Measurements from ENCODE around the gene MCC. TPM values are rescaled to one million over a fixed set of nuclear protein-coding genes. Genes with fewer than 3 reads are reported as not detected.
A peak's percentile ranks its signal among the peaks of the same experiment; 100 is the strongest.

The MCC gene
- total RNA-seq, 1 experiment from 2014 or later: 7.6 TPM

DNA sequence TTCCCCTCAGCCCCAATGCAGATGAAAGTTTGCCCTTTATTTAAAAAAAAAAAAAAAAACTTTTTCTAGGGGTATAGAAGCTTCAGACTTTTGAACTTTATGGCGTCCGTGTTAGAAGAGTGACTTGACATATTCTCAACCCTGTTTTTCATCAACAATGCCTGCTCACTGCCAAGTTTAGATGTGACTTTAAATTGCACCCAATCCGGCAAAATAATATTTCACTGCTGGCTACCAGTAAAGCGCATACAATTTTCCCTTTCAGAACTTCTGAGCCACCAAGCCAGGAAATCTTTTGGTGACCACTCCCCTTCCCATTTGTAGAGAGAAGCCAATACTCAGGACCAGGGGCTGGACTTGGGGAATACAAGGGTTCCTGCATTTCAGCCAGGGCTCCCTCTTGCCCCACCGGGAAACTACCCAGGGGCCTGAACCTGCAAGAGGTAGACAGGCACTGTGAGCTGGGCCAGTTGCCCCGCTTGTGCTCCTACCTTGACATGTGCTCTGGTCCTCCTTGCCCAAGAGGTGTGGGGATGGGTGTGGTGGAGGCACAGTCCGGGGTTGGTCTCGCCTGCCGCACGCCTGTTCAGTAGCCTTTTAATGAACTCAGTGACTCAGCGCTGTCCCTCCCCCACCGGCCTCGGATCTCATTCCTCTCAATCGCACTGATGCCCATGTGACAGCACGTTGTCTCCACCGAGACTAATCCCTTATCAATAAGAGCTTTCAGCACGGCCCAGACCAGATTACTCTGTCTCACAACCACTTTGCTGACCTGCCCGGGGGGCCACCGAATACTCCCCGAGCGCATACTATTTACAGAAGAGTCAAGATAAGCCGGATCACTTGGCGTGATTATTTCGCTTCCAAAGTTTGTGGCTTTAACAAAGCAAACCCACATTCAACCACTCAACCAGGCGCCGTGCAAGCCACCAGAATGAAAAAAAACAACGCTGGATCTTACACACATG lies 285.2 kb downstream of the MCC start:
- peaks cover 58 to 71% of the 10 kb centered on the region in 2 experiments for H3K4me1 Mint-ChIP-seq
- H3K9ac ChIP-seq (ENCODE audit: extremely low read depth, insufficient read length, low read length): no peak overlapping the region

More for the DNA sequence above, 285.2 kb downstream of the MCC start:
- no peaks in the 10 kb centered on the region for H3K36me3 Mint-ChIP-seq (ENCODE audit: insufficient read depth in 1 of 3, low read depth in 3 of 3)
- no peak overlapping the region for H3K4ac ChIP-seq (ENCODE audit: low read depth, low read length)
- H2AFZ ChIP-seq (ENCODE audit: low read length): no peak overlapping the region
- peaks cover 16% of the 10 kb centered on the region; the same call in 1 of the 2 replicates for H3K4me1 ChIP-seq (ENCODE audit: insufficient read depth, low read length)
- H2BK120ac ChIP-seq (ENCODE audit: low read depth, low read length, poor library complexity, severe bottlenecking): no peak overlapping the region
- no peak overlapping the region for H3K4me3 Mint-ChIP-seq
- no CpG with 5 or more reads among the region's 27 CpGs for WGBS (ENCODE audit: extremely low coverage, insufficient read length, low lambda C conversion rate)
- H3K14ac ChIP-seq (ENCODE audit: insufficient read depth, low read length): peak overlapping the region; percentile 10; the same call in 1 of the 2 replicates
- H3K23ac ChIP-seq (ENCODE audit: insufficient read length, low read depth, low read length): no peak overlapping the region
- H3K27me3 ChIP-seq (ENCODE audit: insufficient read depth, low read length): no peaks in the 10 kb centered on the region
- H2BK12ac ChIP-seq (ENCODE audit: insufficient read length, low read depth, low read length): no peak overlapping the region
- H3K9me3 Mint-ChIP-seq: no peaks in the 10 kb centered on the region
- no peak overlapping the region for H3K27ac ChIP-seq (ENCODE audit: insufficient read length, low read depth, low read length)
- no peak overlapping the region for H4K8ac ChIP-seq (replicated peaks; ENCODE audit: insufficient read length, low read depth, low read length)
- peak; percentile 41 for DNase-seq
- H3K79me1 ChIP-seq (ENCODE audit: insufficient read depth, low read depth, low read length, poor library complexity, severe bottlenecking): no peaks in the 10 kb centered on the region
- H4K20me1 ChIP-seq (ENCODE audit: control insufficient read depth, insufficient read depth, insufficient read length): no peaks in the 10 kb centered on the region
- no peak overlapping the region for H3K56ac ChIP-seq (ENCODE audit: insufficient read length, low read depth, low read length)
- no peak overlapping the region for H3T11ph ChIP-seq (ENCODE audit: low read length)
- no peak overlapping the region for H2BK5ac ChIP-seq (ENCODE audit: insufficient read length, low read length)
- no peak overlapping the region for H2AK5ac ChIP-seq (ENCODE audit: insufficient read length, low read length)
- H3K27me3 Mint-ChIP-seq (ENCODE audit: low read depth): no peaks in the 10 kb centered on the region
- TF ChIP-seq, protein P1, sequence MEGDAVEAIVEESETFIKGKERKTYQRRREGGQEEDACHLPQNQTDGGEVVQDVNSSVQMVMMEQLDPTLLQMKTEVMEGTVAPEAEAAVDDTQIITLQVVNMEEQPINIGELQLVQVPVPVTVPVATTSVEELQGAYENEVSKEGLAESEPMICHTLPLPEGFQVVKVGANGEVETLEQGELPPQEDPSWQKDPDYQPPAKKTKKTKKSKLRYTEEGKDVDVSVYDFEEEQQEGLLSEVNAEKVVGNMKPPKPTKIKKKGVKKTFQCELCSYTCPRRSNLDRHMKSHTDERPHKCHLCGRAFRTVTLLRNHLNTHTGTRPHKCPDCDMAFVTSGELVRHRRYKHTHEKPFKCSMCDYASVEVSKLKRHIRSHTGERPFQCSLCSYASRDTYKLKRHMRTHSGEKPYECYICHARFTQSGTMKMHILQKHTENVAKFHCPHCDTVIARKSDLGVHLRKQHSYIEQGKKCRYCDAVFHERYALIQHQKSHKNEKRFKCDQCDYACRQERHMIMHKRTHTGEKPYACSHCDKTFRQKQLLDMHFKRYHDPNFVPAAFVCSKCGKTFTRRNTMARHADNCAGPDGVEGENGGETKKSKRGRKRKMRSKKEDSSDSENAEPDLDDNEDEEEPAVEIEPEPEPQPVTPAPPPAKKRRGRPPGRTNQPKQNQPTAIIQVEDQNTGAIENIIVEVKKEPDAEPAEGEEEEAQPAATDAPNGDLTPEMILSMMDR (conservative IDR thresholded peaks at IDR 0.05): no peak
- H4K5ac ChIP-seq (ENCODE audit: insufficient read length, low read depth, low read length): no peak overlapping the region
- no peaks in the 10 kb centered on the region for H3K9me3 ChIP-seq (ENCODE audit: control insufficient read depth, low read depth, low read length)
- H4K91ac ChIP-seq (ENCODE audit: insufficient read length, low read depth, low read length): no peak overlapping the region
- peak overlapping the region; percentile 2 to 89 (median 52); a peak in 4 of 7 replicates for H3K27ac Mint-ChIP-seq
- no peak overlapping the region for H2BK15ac ChIP-seq (ENCODE audit: low read depth, low read length)
- 0 out of 2 replicates have a peak, but pooled peaks cover 2% of the 10 kb centered on the region for H3K79me2 ChIP-seq (ENCODE audit: insufficient read depth, low read length)
- no peak overlapping the region for H3K4me2 ChIP-seq (ENCODE audit: insufficient read depth, insufficient read length, low read length)
- no peak overlapping the region for H2BK20ac ChIP-seq (ENCODE audit: low read depth, low read length, poor library complexity, severe bottlenecking)
- no peak overlapping the region for H3K18ac ChIP-seq (ENCODE audit: insufficient read length, low read depth, low read length)
- H3K23me2 ChIP-seq (ENCODE audit: insufficient read length, low read depth, low read length, poor library complexity, severe bottlenecking): no peaks in the 10 kb centered on the region

All from H9 (cell line).